Activated gamma-delta T cell treated with Interleukin-2 at 50 U/mL for 16 hours (primary cell): ENCODE measurements around the gene SESN1.
"Not testable (repeated sequence)": the region's sequence is repeated elsewhere in the genome, so short reads cannot be mapped to it uniquely, and the experiment has no call there.

Experiments used
- DNase-seq: peaks from one replicate; pipeline ENCODE4 v3.0.0-alpha.2; 2020

Gene SESN1

GRCh38 chr6:109094416-109095035, at the start of gene SESN1:
Gene SESN1, minus strand, starts transcription at chr6:109094846. Its CDS starts 773 bp downstream, at chr6:109094073.
- peak; percentile 81 for DNase-seq

DNA sequence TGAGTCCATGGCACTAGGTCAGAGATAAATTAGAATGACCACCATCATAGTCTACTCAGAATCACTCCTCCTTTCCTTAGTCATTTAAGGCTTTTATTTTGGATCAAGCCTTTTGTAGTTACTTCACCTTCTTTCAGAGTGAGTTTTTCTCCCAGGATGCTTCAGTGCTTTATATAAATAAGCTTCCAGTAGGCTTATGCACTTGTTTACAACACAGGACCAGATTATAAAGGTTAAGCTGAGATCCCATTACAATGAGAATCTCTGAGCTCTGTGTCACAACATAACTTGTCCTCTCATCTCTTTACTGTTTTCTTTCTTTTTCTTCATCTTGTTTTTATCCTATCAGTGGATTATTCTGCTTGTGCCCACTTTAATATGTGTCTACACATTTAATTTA, 48.5 kb upstream of the SESN1 start:
- no peak for DNase-seq

DNA sequence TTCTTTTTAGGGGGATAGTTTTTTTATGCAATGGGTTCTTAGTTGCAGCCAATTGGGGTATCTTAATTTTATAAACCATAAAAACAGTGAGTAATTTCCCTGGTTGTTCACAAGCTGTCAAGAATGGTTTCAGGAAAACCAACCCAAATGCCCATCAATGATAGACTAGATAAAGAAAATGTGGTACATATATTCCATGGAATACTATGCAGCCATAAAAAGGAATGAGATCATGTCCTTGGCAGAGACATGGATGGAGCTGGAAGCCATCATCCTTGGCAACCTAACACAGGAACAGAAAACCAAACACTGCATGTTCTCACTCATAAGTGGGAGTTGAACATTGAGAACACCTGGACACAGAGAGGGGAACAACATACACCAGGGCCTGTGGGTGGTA, 47.4 kb upstream of the SESN1 start:
- not testable (repeated sequence) for DNase-seq

DNA sequence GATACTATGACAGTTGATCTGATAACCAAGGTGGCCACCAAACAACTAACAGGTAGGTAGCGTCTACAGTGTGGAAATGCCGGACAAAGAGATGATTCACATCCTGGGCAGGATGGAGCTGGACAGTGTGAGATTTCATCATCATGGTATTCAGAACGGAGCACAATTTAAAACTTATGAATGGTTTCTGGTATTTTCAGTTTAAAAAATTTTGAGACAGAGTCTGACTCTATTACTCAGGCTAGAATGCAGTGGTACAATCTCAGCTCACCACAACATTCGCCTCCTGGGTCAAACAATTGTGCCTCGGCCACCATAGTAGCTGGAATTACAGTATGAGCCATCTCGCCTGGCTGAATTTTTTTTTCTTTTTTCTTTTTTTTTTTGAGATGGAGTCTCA, 44.5 kb upstream of the SESN1 start:
- DNase-seq: no peak

DNA sequence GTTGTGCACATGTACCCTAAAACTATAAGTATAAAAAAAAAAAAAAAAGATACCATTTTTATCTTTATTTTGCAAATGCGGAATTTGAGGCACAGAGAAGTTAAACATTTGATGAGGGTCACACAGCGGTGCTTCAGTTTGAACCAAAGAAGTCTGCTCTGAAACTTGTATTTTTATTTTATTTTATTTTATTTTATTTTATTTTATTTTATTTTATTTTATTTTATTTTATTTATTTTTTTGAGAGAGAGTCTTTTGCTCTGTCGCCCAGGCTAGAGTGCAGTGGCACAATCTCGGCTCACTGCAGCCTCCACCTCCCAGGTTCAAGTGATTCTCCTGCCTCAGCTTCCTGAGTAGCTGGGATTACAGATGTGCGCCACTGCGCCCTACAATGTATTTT, 41.9 kb upstream of the SESN1 start:
- not testable (repeated sequence) for DNase-seq

GRCh38 chr6:109136039-109136438, 41.4 kb upstream of the SESN1 start:
- DNase-seq: not testable (repeated sequence)

DNA sequence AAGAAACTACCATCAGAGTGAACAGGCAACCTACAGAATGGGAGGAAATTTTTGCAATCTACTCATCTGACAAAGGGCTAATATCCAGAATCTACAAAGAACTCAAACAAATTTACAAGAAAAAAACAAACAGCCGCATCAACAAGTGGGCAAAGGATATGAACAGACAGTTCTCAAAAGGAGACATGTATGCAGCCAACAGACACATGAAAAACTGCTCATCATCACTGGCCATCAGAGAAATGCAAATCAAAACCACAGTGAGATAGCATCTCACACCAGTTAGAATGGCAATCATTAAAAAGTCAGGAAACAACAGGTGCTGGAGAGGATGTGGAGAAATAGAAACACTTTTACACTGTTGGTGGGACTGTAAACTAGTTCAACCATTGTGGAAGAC, 41.0 kb upstream of the SESN1 start:
- not testable (repeated sequence) for DNase-seq

GRCh38 chr6:109130065-109130464, 35.4 kb upstream of the SESN1 start:
- DNase-seq: no peak

- no peak for DNase-seq
Observed at GRCh38 chr6:109125504-109125903, 30.9 kb upstream of the SESN1 start.

DNA sequence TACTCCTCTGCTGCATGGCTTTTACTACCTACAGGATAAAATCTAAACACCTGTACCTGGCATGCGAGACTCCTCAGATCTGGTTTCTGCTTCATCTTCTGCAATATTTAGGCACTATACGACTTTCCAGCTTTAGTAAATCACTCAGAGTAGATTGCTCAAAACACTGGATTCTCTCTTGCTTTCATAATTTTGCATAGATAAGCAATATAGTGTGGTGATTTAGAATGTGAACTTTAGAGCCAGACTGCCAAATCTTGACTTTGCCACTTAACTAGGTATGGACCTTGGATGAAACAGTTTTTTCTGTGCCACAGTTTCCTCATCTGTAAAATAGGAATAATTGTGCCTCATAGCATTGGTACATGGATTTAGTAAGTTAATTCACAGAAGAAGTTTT, 29.6 kb upstream of the SESN1 start:
- no peak for DNase-seq

GRCh38 chr6:109121411-109121810, 26.8 kb upstream of the SESN1 start:
- DNase-seq: no peak

GRCh38 chr6:109118871-109119354, 24.3 kb upstream of the SESN1 start:
- DNase-seq: no peak

- DNase-seq: no peak
Observed at GRCh38 chr6:109118337-109118736, 23.7 kb upstream of the SESN1 start.

DNA sequence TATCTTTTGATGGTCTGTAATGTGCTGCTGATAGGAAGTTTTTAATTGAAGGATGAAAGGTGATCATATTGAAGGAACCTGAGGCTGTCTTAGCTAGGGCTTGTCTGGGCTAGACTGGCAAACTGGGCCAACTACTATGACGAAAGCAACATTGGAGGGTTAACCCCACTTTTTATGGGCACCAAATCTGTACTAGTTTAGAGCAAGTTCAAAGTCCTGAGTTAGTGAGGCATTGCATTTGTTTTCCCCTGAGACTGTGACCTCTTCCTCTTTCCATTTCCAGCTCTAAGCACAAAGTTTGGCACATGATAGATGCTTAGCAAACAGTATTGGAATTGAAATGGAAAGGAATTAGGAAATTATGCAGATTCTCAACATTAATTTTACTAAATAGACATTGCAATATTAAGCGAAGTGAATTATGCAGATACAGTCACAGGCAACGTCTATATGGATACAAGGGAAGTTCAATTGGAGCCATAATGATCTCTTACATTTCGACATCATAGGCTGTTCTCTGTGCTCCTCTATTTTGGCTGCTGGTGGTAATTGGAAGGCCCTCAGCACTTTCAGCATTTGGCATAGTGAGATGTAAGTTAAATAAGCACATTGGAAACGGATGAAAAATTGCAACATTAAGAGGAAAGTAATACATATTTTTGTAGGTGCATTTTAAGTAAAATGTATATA, 22.8 kb upstream of the SESN1 start:
- no peak for DNase-seq

GRCh38 chr6:109112663-109113062, 18.0 kb upstream of the SESN1 start:
- DNase-seq: not testable (repeated sequence)

GRCh38 chr6:109109663-109110062, 15.0 kb upstream of the SESN1 start:
- DNase-seq: not testable (repeated sequence)

DNA sequence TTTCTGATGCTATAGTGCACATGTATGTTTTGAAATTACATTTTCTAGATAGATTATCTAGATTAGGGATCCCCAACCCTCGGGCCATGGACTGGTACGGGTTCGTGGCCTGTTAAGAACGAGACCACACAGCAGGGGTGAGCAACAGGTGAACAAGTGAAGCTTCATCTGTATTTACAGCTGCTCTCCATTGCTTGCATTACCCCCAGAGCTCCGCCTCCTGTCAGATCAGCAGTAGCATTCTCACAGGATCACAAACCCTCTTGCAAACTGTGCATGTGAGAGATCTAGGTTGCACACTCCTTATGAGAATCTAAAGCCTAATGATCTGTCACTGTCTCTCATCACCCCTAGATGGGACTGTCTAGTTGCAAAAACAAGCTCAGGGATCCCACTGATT, 11.0 kb upstream of the SESN1 start:
- DNase-seq: no peak

DNA sequence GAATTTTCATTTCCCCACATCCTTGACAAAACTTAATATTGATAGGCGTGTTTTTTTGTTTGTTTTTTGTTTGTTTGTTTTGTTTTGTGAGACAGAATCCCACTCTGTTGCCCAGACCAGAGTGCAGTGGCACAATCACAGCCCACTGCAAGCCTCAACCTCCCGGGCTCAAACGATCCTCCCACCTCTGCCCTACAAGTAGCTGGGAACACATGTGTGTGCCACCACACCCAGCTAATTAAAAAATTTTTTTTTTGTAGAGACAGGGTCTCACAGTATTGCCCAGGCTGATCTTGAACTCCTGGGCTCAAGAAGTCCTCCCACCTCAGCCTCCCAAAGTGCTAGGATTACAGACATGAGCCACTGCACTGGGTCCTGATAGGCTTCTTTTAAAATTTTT, 9.9 kb upstream of the SESN1 start:
- DNase-seq: no peak

DNA sequence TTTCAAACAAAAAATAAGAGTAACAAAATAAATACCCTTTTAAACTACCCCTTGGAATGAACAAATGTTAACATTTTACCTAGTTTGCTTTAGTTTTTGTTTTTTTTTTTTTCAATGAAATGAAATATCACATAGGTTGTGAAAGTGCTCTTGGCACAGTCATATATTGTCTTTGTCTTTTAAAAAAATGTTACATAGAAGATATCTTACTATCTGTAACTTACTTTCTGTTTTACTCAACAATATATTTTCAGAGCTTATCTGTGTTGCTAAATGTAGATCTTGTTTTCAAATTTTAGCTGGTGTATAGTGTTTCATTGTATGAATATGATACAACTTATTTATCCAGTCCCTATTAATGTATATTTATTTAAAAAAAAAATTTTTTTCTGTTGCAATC, 9.3 kb upstream of the SESN1 start:
- DNase-seq: no peak

DNA sequence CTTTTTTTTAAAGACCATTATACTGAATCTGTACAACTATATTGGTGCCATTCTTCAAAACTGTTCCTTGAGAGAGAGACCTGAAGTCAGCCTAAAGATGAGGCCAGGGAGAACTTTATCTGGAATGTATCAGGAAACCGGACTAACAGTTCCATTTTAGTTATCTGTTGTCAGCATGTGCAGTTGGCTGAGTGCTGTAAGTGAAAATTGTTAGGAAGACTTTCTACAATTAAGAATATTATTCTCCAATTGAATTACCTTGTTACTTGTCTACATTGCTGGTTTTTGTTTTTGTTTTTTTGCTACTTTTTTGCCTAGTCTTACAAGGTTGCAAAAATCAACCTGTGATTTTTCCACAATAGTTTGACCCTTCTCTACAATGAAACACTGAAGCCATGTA, 8.1 kb upstream of the SESN1 start:
- DNase-seq: no peak

DNA sequence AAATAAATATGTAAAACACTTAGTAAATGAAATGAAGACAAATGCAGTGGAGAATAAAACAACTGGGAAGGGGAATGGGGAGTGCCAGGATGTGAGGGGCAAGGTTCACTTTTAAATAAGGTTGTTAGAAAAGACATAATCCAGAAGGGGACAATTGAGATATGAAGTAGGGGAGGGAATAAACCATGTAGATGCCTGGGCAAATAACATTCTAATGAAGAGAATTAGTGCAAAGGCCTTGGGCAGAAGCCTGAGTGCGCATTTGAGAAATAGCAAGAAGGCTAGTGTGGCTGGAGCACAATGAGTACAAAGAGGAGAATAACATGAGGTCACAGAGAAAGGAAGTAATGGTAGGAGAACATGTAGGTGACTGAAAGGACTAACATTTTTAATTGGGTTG, 3.0 kb upstream of the SESN1 start:
- no peak for DNase-seq

GRCh38 chr6:109096208-109096607, 1.6 kb upstream of the SESN1 start:
- DNase-seq: no peak

DNA sequence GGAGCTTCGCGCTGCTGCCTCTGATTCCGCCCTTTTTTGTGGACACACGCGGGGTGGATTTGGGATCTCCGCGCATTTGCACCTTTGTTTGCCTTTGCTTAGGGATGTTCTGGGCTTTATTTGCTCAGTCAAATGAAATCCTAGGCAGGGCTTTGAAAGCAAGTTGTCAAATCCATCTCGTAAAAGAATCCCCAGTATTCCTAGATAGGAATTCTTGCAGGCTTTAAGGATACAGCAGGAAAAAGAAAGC, 1.1 kb upstream of the SESN1 start:
- no peak for DNase-seq

DNA sequence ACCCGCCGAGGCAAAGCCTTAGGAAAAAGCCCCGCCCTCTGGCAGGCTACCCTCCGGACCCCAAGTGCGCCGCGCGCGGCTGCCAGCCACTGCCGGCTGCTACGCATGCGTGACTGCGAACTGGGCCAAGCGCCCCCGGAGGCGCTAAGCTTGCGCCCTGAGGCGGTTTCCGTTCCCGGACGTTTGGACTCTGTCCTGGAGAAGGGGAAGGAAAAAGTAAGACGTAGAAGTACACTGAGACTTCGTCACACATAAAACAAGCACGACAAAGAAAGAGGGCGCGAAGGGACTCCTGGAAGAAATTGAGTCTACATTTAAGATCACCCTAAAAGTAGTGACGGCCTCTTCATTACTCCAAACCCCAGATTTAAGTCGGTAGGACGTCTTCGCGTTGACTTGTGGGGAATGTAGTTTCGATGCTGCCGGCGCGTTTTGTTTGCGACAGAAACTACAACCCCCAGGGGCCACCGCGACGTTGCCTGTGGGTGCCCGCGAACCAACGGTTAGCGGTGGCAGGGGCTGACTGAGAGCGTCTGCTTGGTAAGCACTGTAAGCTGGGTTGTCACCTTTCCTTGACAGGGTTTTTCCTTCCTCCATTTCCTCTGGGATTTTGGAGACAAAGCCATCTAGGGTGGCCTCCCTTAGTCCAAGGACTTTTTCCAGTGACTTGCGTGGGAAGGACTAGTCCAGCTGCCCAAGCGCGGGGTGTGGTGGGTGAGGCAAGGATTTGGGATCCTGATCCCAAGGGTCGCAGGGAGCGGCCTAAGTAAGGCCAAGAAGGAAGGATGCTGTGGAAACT, 589 bp upstream of the SESN1 start, which contains the start of gene CEP57L1:
Gene CEP57L1 (plus strand): TSS at position 472 of the 799 bp plus-strand sequence. CDS start 49,715 bp downstream, outside the sequence.
- peak; percentile 92 for DNase-seq
